ENCODE measurements around the gene GRAP. TPM values are rescaled to one million over a fixed set of nuclear protein-coding genes. Genes with fewer than 3 reads are reported as not detected.

GRAP gene
- total and polyA plus RNA-seq, 9 of the 15 experiments (the other 6 are each of a cell fraction or from before 2014, with no cell fraction given), result 0.07 to 0.41 (median 0.19) TPM; not detected in 5

DNA sequence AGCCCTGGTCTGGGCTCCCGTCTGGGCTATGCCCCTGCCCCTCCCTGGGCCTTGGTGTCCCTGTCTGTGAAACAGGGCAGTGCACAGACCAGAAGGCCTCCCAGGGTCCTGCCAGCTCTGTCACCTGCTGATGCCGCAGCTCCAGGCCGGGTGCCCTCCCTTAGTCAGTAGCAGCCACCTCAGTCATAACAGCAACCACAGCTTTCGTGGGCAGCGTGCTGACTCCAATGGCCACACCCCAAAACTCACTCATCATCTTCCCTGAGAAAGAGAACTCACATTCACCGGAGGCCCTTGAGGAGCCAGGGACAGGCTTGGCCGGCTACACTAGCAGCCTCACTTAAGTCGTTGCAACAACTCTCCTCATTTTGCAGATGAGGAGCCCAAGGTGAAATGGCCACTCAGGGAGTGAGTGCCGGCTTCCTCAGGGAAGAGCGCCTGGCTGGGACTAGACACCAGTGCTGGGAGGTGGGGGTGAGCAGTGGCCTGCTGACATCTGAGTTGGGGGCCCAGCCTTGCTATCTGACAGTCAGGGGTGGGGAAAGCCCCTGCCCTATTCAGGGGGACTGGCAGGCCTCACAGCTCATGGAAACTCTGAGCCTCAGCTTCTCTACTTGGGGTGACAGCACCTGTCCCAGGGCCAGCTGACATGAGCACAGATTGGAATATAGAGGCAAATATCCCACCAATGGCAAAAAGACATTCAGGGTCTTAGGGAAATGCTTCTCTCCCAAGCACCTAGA lies 72.2 kb downstream of the GRAP start:
- FAIRE-seq (no peak), ATAC-seq (no peak), DNase-seq (ENCODE audit: extremely low read depth in 1 of 4, low spot score in 3 of 4) (no peak)
- 100% methylated on average over 1 of the region's 10 CpGs for WGBS (ENCODE audit: insufficient coverage, low coverage, missing lambda C conversion rate)
- Histone ChIP-seq H3K36me3 (ENCODE audit: control insufficient read depth, insufficient read depth, low read length) (peaks cover 46% of the 10 kb centered on the region; the same call in 1 of the 3 replicates), H3K9ac (ENCODE audit: insufficient read depth in 1 of 2, low read depth in 2 of 2, low read length in 2 of 2) (peak overlapping the region in 1 of 2 experiments; percentile 17; a peak in 2 of 4 replicates), H3K4me3 (no peak overlapping the region), H3K27ac (ENCODE audit: extremely low read depth, low read depth, low read length) (no peak overlapping the region), H3K79me2 (ENCODE audit: control insufficient read depth, insufficient read depth, low read length) (no peaks in the 10 kb centered on the region), H4K20me1 (replicated peaks; ENCODE audit: control insufficient read depth, insufficient read depth, low read length) (no peaks in the 10 kb centered on the region), H3K27me3 (ENCODE audit: control insufficient read depth in 2 of 2, insufficient read depth in 2 of 2, low read length in 2 of 2) (no peaks in the 10 kb centered on the region), H3K9me3 (replicated peaks; ENCODE audit: control insufficient read depth, insufficient read depth, low read depth, low read length) (no peaks in the 10 kb centered on the region), H3K9me1 (ENCODE audit: control insufficient read depth, insufficient read depth, low read length) (no peaks in the 10 kb centered on the region), H2AFZ (ENCODE audit: low read depth, low read length) (no peak overlapping the region), H3K4me1 (replicated peaks in 1 of 2; ENCODE audit: control insufficient read depth in 2 of 2, insufficient read depth in 2 of 2, low read length in 2 of 2) (peaks cover 0 to 29% of the 10 kb centered on the region in 2 experiments; a peak in 3 of 5 replicates), H3K4me2 (ENCODE audit: insufficient read depth, low read length) (no peak overlapping the region)
- intact Hi-C loops (cut with micrococcal nuclease) (no loop called here), in situ Hi-C loops (cut with MboI) (loop anchor here (5.0 kb wide), 1 partner anchor 43 kb away; no protein-coding TSS in a partner anchor)
- CTCF ChIA-PET (ENCODE audit: low intra/inter-chr PET ratio), result no interaction called here
- POLR2A ChIA-PET, result no interaction called here
- BruUV-seq (replicated peaks), result no TSS peak
- TF ChIP-seq CBX3 (IDR thresholded peaks at IDR 0.05; ENCODE audit: borderline replicate concordance in 1 of 2, low read length in 2 of 2), result no peak
- TF ChIP-seq, protein P1, sequence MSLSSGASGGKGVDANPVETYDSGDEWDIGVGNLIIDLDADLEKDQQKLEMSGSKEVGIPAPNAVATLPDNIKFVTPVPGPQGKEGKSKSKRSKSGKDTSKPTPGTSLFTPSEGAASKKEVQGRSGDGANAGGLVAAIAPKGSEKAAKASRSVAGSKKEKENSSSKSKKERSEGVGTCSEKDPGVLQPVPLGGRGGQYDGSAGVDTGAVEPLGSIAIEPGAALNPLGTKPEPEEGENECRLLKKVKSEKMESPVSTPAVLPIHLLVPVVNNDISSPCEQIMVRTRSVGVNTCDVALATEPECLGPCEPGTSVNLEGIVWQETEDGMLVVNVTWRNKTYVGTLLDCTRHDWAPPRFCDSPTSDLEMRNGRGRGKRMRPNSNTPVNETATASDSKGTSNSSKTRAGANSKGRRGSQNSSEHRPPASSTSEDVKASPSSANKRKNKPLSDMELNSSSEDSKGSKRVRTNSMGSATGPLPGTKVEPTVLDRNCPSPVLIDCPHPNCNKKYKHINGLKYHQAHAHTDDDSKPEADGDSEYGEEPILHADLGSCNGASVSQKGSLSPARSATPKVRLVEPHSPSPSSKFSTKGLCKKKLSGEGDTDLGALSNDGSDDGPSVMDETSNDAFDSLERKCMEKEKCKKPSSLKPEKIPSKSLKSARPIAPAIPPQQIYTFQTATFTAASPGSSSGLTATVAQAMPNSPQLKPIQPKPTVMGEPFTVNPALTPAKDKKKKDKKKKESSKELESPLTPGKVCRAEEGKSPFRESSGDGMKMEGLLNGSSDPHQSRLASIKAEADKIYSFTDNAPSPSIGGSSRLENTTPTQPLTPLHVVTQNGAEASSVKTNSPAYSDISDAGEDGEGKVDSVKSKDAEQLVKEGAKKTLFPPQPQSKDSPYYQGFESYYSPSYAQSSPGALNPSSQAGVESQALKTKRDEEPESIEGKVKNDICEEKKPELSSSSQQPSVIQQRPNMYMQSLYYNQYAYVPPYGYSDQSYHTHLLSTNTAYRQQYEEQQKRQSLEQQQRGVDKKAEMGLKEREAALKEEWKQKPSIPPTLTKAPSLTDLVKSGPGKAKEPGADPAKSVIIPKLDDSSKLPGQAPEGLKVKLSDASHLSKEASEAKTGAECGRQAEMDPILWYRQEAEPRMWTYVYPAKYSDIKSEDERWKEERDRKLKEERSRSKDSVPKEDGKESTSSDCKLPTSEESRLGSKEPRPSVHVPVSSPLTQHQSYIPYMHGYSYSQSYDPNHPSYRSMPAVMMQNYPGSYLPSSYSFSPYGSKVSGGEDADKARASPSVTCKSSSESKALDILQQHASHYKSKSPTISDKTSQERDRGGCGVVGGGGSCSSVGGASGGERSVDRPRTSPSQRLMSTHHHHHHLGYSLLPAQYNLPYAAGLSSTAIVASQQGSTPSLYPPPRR (CRISPR knock-in tag; IDR thresholded peaks at IDR 0.05; ENCODE audit: borderline replicate concordance), result no peak
- TF ChIP-seq SOX6 (IDR thresholded peaks at IDR 0.05), result no peak
- TF ChIP-seq ZNF12 (CRISPR knock-in tag; IDR thresholded peaks at IDR 0.05), result no peak
- TF ChIP-seq ZNF311 (CRISPR knock-in tag; IDR thresholded peaks at IDR 0.05), result no peak
- TF ChIP-seq MTF1 (CRISPR knock-in tag; IDR thresholded peaks at IDR 0.05; ENCODE audit: borderline replicate concordance), result no peak
- no peak for TF ChIP-seq IRF9 (tag; IDR thresholded peaks at IDR 0.05)
- TF ChIP-seq NR2C1 (IDR thresholded peaks at IDR 0.05), result no peak
- no peak for TF ChIP-seq NR2C1 (tag; IDR thresholded peaks at IDR 0.05)
- no peak for TF ChIP-seq ZZZ3 (IDR thresholded peaks at IDR 0.05)
- no peak for TF ChIP-seq ZNF449 (CRISPR knock-in tag; IDR thresholded peaks at IDR 0.05)
- TF ChIP-seq ASH1L (IDR thresholded peaks at IDR 0.05; ENCODE audit: borderline replicate concordance, low read depth, partially characterized antibody), result no peak
- TF ChIP-seq TFAM (CRISPR knock-in tag; conservative IDR thresholded peaks at IDR 0.05), result no peak
- no peak for TF ChIP-seq MYBL2 (IDR thresholded peaks at IDR 0.05; ENCODE audit: low read depth)
- no peak for TF ChIP-seq MYBL2 (CRISPR knock-in tag; IDR thresholded peaks at IDR 0.05; ENCODE audit: borderline replicate concordance)
- no peak for TF ChIP-seq ZNF253 (CRISPR knock-in tag; conservative IDR thresholded peaks at IDR 0.05)

Data from K562 (cell line).